CD4-positive, alpha-beta memory T cell (primary cell): Measurements from ENCODE around the gene MVP. TPM values are rescaled to one million over a fixed set of nuclear protein-coding genes. Genes with fewer than 3 reads are reported as not detected.
A peak's percentile ranks its signal among the peaks of the same experiment; 100 is the strongest.
"Not testable (repeated sequence)": the region's sequence is repeated elsewhere in the genome, so short reads cannot be mapped to it uniquely, and the experiment has no call there.

Experiments used
- CTCF ChIA-PET: fragments of 350-600 bp; sonication (Branson Sonifier 250); formaldehyde crosslinking; loops from one replicate; lab custom pipeline; 2021; ENCODE audit warnings: inconsistent platforms; ENCODE audit not compliant: partially characterized antibody; lab: Charles Lee
- POLR2A ChIA-PET: fragments of 350-600 bp; sonication (Branson Sonifier 250); formaldehyde crosslinking; loops from one replicate; lab custom pipeline; 2021; ENCODE audit not compliant: partially characterized antibody; lab: Charles Lee
- DNase-seq, 5 donors: peaks; one replicate each; pipeline versions ENCODE4 v3.0.0 to v3.0.0-alpha.2; 2020 to 2022; ENCODE audit warnings: mixed read lengths in 1 of 5
- H3K27ac ChIP-seq: one replicate; pipeline ENCODE4 v1.7.0; 2013; ENCODE audit warnings: low read depth, low read length
- H3K27me3 ChIP-seq: 2 replicates; pipeline ENCODE4 v1.7.0; 2013; ENCODE audit warnings: mild to moderate bottlenecking, low read length, moderate library complexity; ENCODE audit not compliant: insufficient read depth
- H3K36me3 ChIP-seq: 2 replicates; pipeline ENCODE4 v1.7.0; 2013; ENCODE audit warnings: mild to moderate bottlenecking, low read length, moderate library complexity; ENCODE audit not compliant: insufficient read depth
- H3K4me1 ChIP-seq: 2 replicates; pipeline ENCODE4 v1.7.0; 2013; ENCODE audit warnings: mild to moderate bottlenecking, low read length, moderate library complexity; ENCODE audit not compliant: insufficient read depth
- H3K4me3 ChIP-seq, 2 donors: one replicate each; pipeline ENCODE4 v1.7.0; 2013; ENCODE audit warnings: low read length in 2 of 2, mild to moderate bottlenecking in 1 of 2
- H3K9me3 ChIP-seq, 2 donors: one replicate each; pipeline ENCODE4 v1.7.0; 2013; ENCODE audit warnings: low read length in 2 of 2, control low read depth in 1 of 2; ENCODE audit not compliant: control insufficient read depth in 1 of 2
- H3K27ac Mint-ChIP-seq, 7 donors: one replicate each; pipeline ENCODE4 v1.8.0; 2020 to 2021; ENCODE audit warnings: mixed read lengths in 7 of 7, mild to moderate bottlenecking in 6 of 7, inconsistent platforms in 3 of 7, moderate library complexity in 3 of 7
- H3K27me3 Mint-ChIP-seq, 2 donors: one replicate each; pipeline ENCODE4 v1.8.0; 2020 to 2021; ENCODE audit warnings: mixed read lengths in 2 of 2
- H3K36me3 Mint-ChIP-seq, 2 donors: one replicate each; pipeline ENCODE4 v1.8.0; 2020 to 2021; ENCODE audit warnings: mixed read lengths in 2 of 2, inconsistent platforms in 1 of 2, mild to moderate bottlenecking in 1 of 2
- H3K4me1 Mint-ChIP-seq, 4 donors: one replicate each; pipeline ENCODE4 v1.8.0; 2020 to 2021; ENCODE audit warnings: mixed read lengths in 4 of 4, mild to moderate bottlenecking in 1 of 4
- H3K4me3 Mint-ChIP-seq, 8 donors: one replicate each; pipeline ENCODE4 v1.8.0; 2020 to 2021; ENCODE audit warnings: mixed read lengths in 8 of 8, mild to moderate bottlenecking in 7 of 8, moderate library complexity in 6 of 8, inconsistent platforms in 3 of 8
- H3K9me3 Mint-ChIP-seq, 8 donors: one replicate each; pipeline ENCODE4 v1.8.0; 2020 to 2021; ENCODE audit warnings: mixed read lengths in 8 of 8, mild to moderate bottlenecking in 5 of 8, inconsistent platforms in 3 of 8, moderate library complexity in 1 of 8
- intact Hi-C: fragments of 100-400 bp; cut with micrococcal nuclease; formaldehyde crosslinking; loops from one replicate; pipeline ENCODE4 v1.15.1; 2023
- polyA plus RNA-seq, 2 donors: library from polyadenylated mRNA; unstranded; fragments of 300-500 nt; fragmentation: Illumina TruSeq; gene quantifications; one replicate each; pipeline ENCODE4 v1.2.3, GENCODE V29; 2021
- total RNA-seq, 2 experiments: library from RNA; stranded (reverse); gene quantifications; one replicate each; pipeline ENCODE4 v1.2.3, GENCODE V29; 2021

MVP gene
- total and polyA plus RNA-seq, 4 experiments from 2014 or later = 145 to 187 (median 159) TPM

DNA sequence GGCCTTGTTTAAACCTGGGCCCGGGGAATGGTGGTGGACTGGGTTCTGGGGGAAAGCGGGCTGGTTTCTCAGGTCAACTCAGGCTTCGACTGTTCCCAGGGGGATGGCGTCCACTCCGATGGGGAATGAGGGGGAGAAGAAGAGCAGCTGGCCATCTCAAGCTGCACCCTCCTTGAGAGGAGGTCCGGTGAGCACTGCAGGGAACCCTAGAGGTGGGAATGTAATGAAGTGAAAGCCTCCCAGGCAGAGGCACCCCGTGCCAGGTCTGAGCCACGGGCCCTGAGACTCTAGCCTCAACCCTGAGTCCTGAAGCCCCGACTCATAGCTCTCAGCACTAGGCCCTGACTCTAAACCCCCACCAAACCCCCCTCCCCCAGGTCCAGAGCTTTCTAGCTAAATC, 43.9 kb downstream of the MVP start:
- Histone ChIP-seq H3K27ac (no peak overlapping the region), H3K36me3 (peaks cover 4% of the 10 kb centered on the region), H3K4me1 (peaks cover 22% of the 10 kb centered on the region), H3K27me3 (no peaks in the 10 kb centered on the region), H3K4me3 (no peak overlapping the region), H3K9me3 (no peaks in the 10 kb centered on the region)
- peak in 1 of 5 donors; percentile 32 for DNase-seq
- no peaks in the 10 kb centered on the region for H3K27me3 Mint-ChIP-seq
- H3K36me3 Mint-ChIP-seq = peaks cover 12 to 23% of the 10 kb centered on the region in 2 donors
- POLR2A ChIA-PET = interaction anchor here (0.7 to 3.0 kb wide), 6 partner anchors 36 to 168 kb away, joined by 3 to 18 read pairs (median 7); partner anchors contain the start of genes ASPHD1, HIRIP3, INO80E and MVP
- CTCF ChIA-PET = interaction anchor here (0.8 to 1.7 kb wide), 3 partner anchors 56 to 173 kb away, joined by 4 read pairs; no protein-coding TSS in a partner anchor
- H3K4me1 Mint-ChIP-seq = peaks cover 4 to 34% (median 18%) of the 10 kb centered on the region in 4 donors
- no peak overlapping the region for H3K4me3 Mint-ChIP-seq
- peak overlapping the region in 1 of 7 donors; percentile 12 for H3K27ac Mint-ChIP-seq
- peaks cover 0 to 2% (median 0%) of the 10 kb centered on the region in 8 donors for H3K9me3 Mint-ChIP-seq
- intact Hi-C loops = loop anchor here (5.0 kb wide), 1 partner anchor 63 kb away; the partner anchor contains the start of gene KCTD13

GRCh38 chr16:29868396-29869009, 48.2 kb downstream of the MVP start:
- Mint-ChIP-seq H3K36me3 (no peaks in the 10 kb centered on the region), H3K27ac (no peak overlapping the region), H3K4me1 (peaks cover under 1 to 8% (median 2%) of the 10 kb centered on the region in 4 donors), H3K27me3 (no peaks in the 10 kb centered on the region), H3K9me3 (no peaks in the 10 kb centered on the region), H3K4me3 (no peak overlapping the region)
- H3K36me3 ChIP-seq = no peaks in the 10 kb centered on the region
- ChIA-PET CTCF (interaction anchor here (0.9 to 1.5 kb wide), 2 partner anchors 12 to 83 kb away, joined by 3 read pairs; no protein-coding TSS in a partner anchor), POLR2A (no interaction called here)
- no peak overlapping the region for H3K4me3 ChIP-seq
- intact Hi-C loops = no loop called here
- no peak overlapping the region for H3K27ac ChIP-seq
- no peaks in the 10 kb centered on the region for H3K27me3 ChIP-seq
- H3K4me1 ChIP-seq = peaks cover 4% of the 10 kb centered on the region
- DNase-seq = no peak
- H3K9me3 ChIP-seq = no peaks in the 10 kb centered on the region

DNA sequence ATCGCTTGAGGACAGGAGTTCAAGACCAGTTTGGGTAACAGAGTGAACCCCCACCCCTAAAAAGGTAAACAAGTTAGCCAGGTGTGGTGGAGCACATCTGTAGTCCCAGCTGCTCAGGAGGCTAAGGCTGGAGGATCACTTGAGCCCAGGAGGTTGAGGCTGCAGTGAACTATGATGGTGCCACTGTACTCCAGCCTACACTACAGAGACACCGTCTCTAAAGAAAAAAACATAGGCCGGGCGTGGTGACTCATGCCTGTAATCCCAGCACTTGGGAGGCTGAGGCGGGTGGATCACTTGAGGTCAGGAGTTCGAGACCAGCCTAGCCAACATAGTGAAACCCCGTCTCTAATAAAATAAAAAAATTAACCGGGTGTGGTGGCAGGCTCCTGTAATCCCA, 48.8 kb downstream of the MVP start:
- H3K4me3 ChIP-seq, H3K27me3 ChIP-seq, H3K9me3 ChIP-seq, intact Hi-C loops, H3K4me1 Mint-ChIP-seq, H3K27ac Mint-ChIP-seq, H3K36me3 ChIP-seq, H3K9me3 Mint-ChIP-seq, H3K36me3 Mint-ChIP-seq, H3K4me1 ChIP-seq, H3K27me3 Mint-ChIP-seq, POLR2A ChIA-PET, DNase-seq, H3K27ac ChIP-seq, H3K4me3 Mint-ChIP-seq: not testable (repeated sequence)
- CTCF ChIA-PET = interaction anchor here (1.5 kb wide), 1 partner anchor 83 kb away, joined by 3 read pairs; no protein-coding TSS in a partner anchor

- Histone ChIP-seq H3K9me3 (no peaks in the 10 kb centered on the region), H3K4me1 (peaks cover 5% of the 10 kb centered on the region), H3K36me3 (no peaks in the 10 kb centered on the region), H3K27me3 (no peaks in the 10 kb centered on the region), H3K4me3 (no peak overlapping the region), H3K27ac (no peak overlapping the region)
- CTCF ChIA-PET = no interaction called here
- POLR2A ChIA-PET = interaction anchor here (1.0 kb wide), 1 partner anchor 8 kb away, joined by 3 read pairs; no protein-coding TSS in a partner anchor
- DNase-seq = no peak
- intact Hi-C loops = no loop called here
- Mint-ChIP-seq H3K36me3 (no peaks in the 10 kb centered on the region), H3K4me1 (peaks cover 0 to 9% (median 5%) of the 10 kb centered on the region in 4 donors), H3K27ac (no peak overlapping the region), H3K4me3 (no peak overlapping the region), H3K27me3 (peaks cover 0 to 8% of the 10 kb centered on the region in 2 donors), H3K9me3 (no peaks in the 10 kb centered on the region)
These were observed 51.7 kb downstream of the MVP start for GRCh38 chr16:29871822-29872546.

- H3K4me3 Mint-ChIP-seq = no peak overlapping the region
- H3K27me3 ChIP-seq = peaks cover 8% of the 10 kb centered on the region
- H3K9me3 ChIP-seq = no peaks in the 10 kb centered on the region
- intact Hi-C loops = no loop called here
- CTCF ChIA-PET = no interaction called here
- no peaks in the 10 kb centered on the region for H3K36me3 Mint-ChIP-seq
- peaks cover 7 to 17% of the 10 kb centered on the region in 2 donors for H3K27me3 Mint-ChIP-seq
- no peak overlapping the region for H3K27ac Mint-ChIP-seq
- H3K4me3 ChIP-seq = no peak overlapping the region
- no peak overlapping the region for H3K27ac ChIP-seq
- H3K9me3 Mint-ChIP-seq = peaks cover 0 to 1% (median 0%) of the 10 kb centered on the region in 8 donors
- no peaks in the 10 kb centered on the region for H3K36me3 ChIP-seq
- peaks cover 14% of the 10 kb centered on the region for H3K4me1 ChIP-seq
- H3K4me1 Mint-ChIP-seq = peaks cover 3 to 21% (median 14%) of the 10 kb centered on the region in 4 donors
- POLR2A ChIA-PET = no interaction called here
- no peak for DNase-seq
These were observed 53.1 kb downstream of the MVP start for GRCh38 chr16:29873319-29873718.

GRCh38 chr16:29875206-29875605, 54.9 kb downstream of the MVP start:
- Mint-ChIP-seq H3K36me3 (no peaks in the 10 kb centered on the region), H3K4me1 (peaks cover 3 to 21% (median 14%) of the 10 kb centered on the region in 4 donors), H3K4me3 (no peak overlapping the region), H3K27me3 (peaks cover 9 to 20% of the 10 kb centered on the region in 2 donors), H3K9me3 (peaks cover 0 to 1% (median 0%) of the 10 kb centered on the region in 8 donors), H3K27ac (no peak overlapping the region)
- POLR2A ChIA-PET = no interaction called here
- H3K27me3 ChIP-seq = peaks cover 8% of the 10 kb centered on the region
- no peaks in the 10 kb centered on the region for H3K36me3 ChIP-seq
- intact Hi-C loops = no loop called here
- no peak overlapping the region for H3K27ac ChIP-seq
- peaks cover 14% of the 10 kb centered on the region for H3K4me1 ChIP-seq
- DNase-seq = no peak
- no peaks in the 10 kb centered on the region for H3K9me3 ChIP-seq
- H3K4me3 ChIP-seq = no peak overlapping the region
- CTCF ChIA-PET = no interaction called here

- peak overlapping the region; percentile 38 to 88 (median 80) for H3K4me3 Mint-ChIP-seq
- H3K36me3 Mint-ChIP-seq = no peaks in the 10 kb centered on the region
- H3K27ac ChIP-seq = no peak overlapping the region
- intact Hi-C loops = loop anchor here (1.0 kb wide), 1 partner anchor 13 kb away; the partner anchor contains the start of gene CDIPT
- CTCF ChIA-PET = interaction anchor here (1.3 kb wide), 1 partner anchor 28 kb away, joined by 3 read pairs; no protein-coding TSS in a partner anchor
- H3K9me3 Mint-ChIP-seq = peaks cover 0 to 1% (median 0%) of the 10 kb centered on the region in 8 donors
- no peaks in the 10 kb centered on the region for H3K36me3 ChIP-seq
- no peaks in the 10 kb centered on the region for H3K9me3 ChIP-seq
- peaks cover 3 to 21% (median 14%) of the 10 kb centered on the region in 4 donors for H3K4me1 Mint-ChIP-seq
- peak overlapping the region in 1 of 7 donors; percentile 35 for H3K27ac Mint-ChIP-seq
- peaks cover 12 to 24% of the 10 kb centered on the region in 2 donors for H3K27me3 Mint-ChIP-seq
- no peak for DNase-seq
- H3K4me1 ChIP-seq = peaks cover 14% of the 10 kb centered on the region
- H3K27me3 ChIP-seq = peaks cover 8% of the 10 kb centered on the region
- POLR2A ChIA-PET = interaction anchor here (1.5 kb wide), 1 partner anchor 13 kb away, joined by 3 read pairs; the partner anchor contains the start of gene CDIPT
- peak overlapping the region in 1 of 2 donors; percentile 38 for H3K4me3 ChIP-seq
These were observed 55.9 kb downstream of the MVP start for GRCh38 chr16:29876217-29876593.
